HCT116 (cell line): ENCODE results near the gene FOXS1. TPM values are rescaled to one million over a fixed set of nuclear protein-coding genes. Genes with fewer than 3 reads are reported as not detected.

Experiments used
- ATAC-seq: fragments of 200-7000 bp; cut with Tn5 transposase; 2 replicates; pipeline ENCODE4 v1.9.1; 2020; ENCODE audit warnings: mild to moderate bottlenecking, moderate library complexity
- BruUV-seq: library from RNA; stranded (reverse); fragments of 400-500 nt; replicated peaks from 2 replicates; lab custom pipeline; 2021; lab: Mats Ljungman, UMichigan
- CTCF ChIA-PET: fragments of 300-600 bp; sonication (Branson Sonifier 250); formaldehyde crosslinking; loops from one replicate; lab custom pipeline; 2021; ENCODE audit warnings: antibody characterized with exemption; lab: Charles Lee
- POLR2A ChIA-PET: fragments of 300-600, 350-600 bp; sonication (Branson Sonifier 250); formaldehyde crosslinking; loops from one replicate; lab custom pipeline; 2021; ENCODE audit warnings: antibody characterized with exemption; lab: Charles Lee
- RAD21 ChIA-PET, 2 experiments: fragments of 300-600 bp; sonication (Branson Sonifier 250); formaldehyde crosslinking; loops; one replicate each; lab custom pipeline; 2023; ENCODE audit warnings: low total read pairs in 2 of 2; ENCODE audit not compliant: uncharacterized antibody in 2 of 2, unreplicated experiment in 2 of 2, low non-redundant PET in 1 of 2; lab: Charles Lee
- DNase-seq: peaks from one replicate; pipeline ENCODE4 v3.0.0-alpha.2; 2010; ENCODE audit warnings: low read depth, low spot score
- H2AFZ ChIP-seq: fragments of 200-600 bp; shearing (Covaris generic), sonication (generic); 2 replicates; pipeline ENCODE4 v1.6.1; 2017; ENCODE audit warnings: low read depth, mixed run types, mixed read lengths, antibody characterized with exemption, low read length; ENCODE audit not compliant: poor library complexity, severe bottlenecking
- H3K27ac ChIP-seq: 2 replicates; pipeline ENCODE4 v1.5.1; 2012; ENCODE audit warnings: low read depth, low read length
- H3K27me3 ChIP-seq: fragments of 200-600 bp; sonication (generic); 2 replicates; pipeline ENCODE4 v1.6.1; 2016; ENCODE audit warnings: mixed run types, low read length, mixed read lengths; ENCODE audit not compliant: insufficient read depth
- H3K36me3 ChIP-seq, 2 experiments: fragments of 200-500 bp in 1 of 2; fragments of 200-600 bp in 1 of 2; sonication (Bioruptor generic) in 1 of 2; sonication (generic) in 1 of 2; 2 replicates each; pipeline versions ENCODE4 v1.5.1 to v1.6.1; 2014 to 2016; ENCODE audit warnings: low read length in 2 of 2, inconsistent platforms in 1 of 2, mixed read lengths in 1 of 2, mixed run types in 1 of 2; ENCODE audit not compliant: insufficient read depth in 2 of 2, control insufficient read depth in 1 of 2
- H3K4me1 ChIP-seq, 2 experiments: fragments of 200-600 bp in 1 of 2; sonication (generic) in 1 of 2; 2 replicates each; pipeline versions ENCODE4 v1.5.1 to v1.6.1; 2012 to 2017; ENCODE audit warnings: low read length in 2 of 2, inconsistent platforms in 1 of 2, mild to moderate bottlenecking in 1 of 2, mixed read lengths in 1 of 2, mixed run types in 1 of 2, moderate library complexity in 1 of 2; ENCODE audit not compliant: insufficient read depth in 2 of 2, control insufficient read depth in 1 of 2
- H3K4me2 ChIP-seq: fragments of 200-600 bp; sonication (generic); 2 replicates; pipeline ENCODE4 v1.6.1; 2017; ENCODE audit warnings: mixed run types, low read length, mixed read lengths
- H3K4me3 ChIP-seq, 2 experiments: fragments of 200-600 bp in 1 of 2; sonication (generic) in 1 of 2; replicated peaks in 1 of 2; 2 replicates each; pipeline ENCODE4 v1.5.1; 2011 to 2016; ENCODE audit warnings: low read length in 2 of 2, control low read depth in 1 of 2, low read depth in 1 of 2, mild to moderate bottlenecking in 1 of 2, mixed read lengths in 1 of 2, mixed run types in 1 of 2
- H3K79me2 ChIP-seq: fragments of 200-600 bp; sonication (generic); 2 replicates; pipeline ENCODE4 v1.6.1; 2017; ENCODE audit warnings: mild to moderate bottlenecking, mixed run types, low read length, moderate library complexity, mixed read lengths; ENCODE audit not compliant: insufficient read depth
- H3K9ac ChIP-seq: fragments of 200-600 bp; sonication (generic); 2 replicates; pipeline ENCODE4 v1.6.1; 2016; ENCODE audit warnings: low read length, mixed read lengths
- H3K9me2 ChIP-seq: fragments of 200-600 bp; sonication (generic), shearing (Covaris generic); 2 replicates; pipeline ENCODE4 v1.6.1; 2017; ENCODE audit warnings: mixed run types, mild to moderate bottlenecking, moderate library complexity; ENCODE audit not compliant: insufficient read depth
- H3K9me3 ChIP-seq, 2 experiments: fragments of 200-500 bp in 1 of 2; fragments of 200-600 bp in 1 of 2; sonication (Bioruptor generic) in 1 of 2; sonication (generic) in 1 of 2; 2 replicates each; pipeline ENCODE4 v1.6.1; 2014 to 2017; ENCODE audit warnings: low read length in 2 of 2, mixed read lengths in 2 of 2, inconsistent platforms in 1 of 2, low read depth in 1 of 2, mild to moderate bottlenecking in 1 of 2, mixed run types in 1 of 2, moderate library complexity in 1 of 2; ENCODE audit not compliant: control insufficient read depth in 1 of 2, insufficient read depth in 1 of 2
- H4K20me1 ChIP-seq: fragments of 200-600 bp; sonication (generic), shearing (Covaris generic); 2 replicates; pipeline ENCODE4 v1.6.1; 2017; ENCODE audit warnings: mixed run types, mild to moderate bottlenecking, moderate library complexity; ENCODE audit not compliant: insufficient read depth
- CTCF ChIP-seq, 3 experiments: fragments of 200-600 bp in 1 of 3; sonication (generic) in 1 of 3; IDR thresholded peaks in 2 of 3; conservative IDR thresholded peaks in 1 of 3; 2 replicates each; pipeline ENCODE4 v1.5.1; 2012 to 2017; ENCODE audit warnings: low read depth in 2 of 3, low read length in 2 of 3, antibody characterized with exemption in 1 of 3, borderline replicate concordance in 1 of 3, control low read depth in 1 of 3, mild to moderate bottlenecking in 1 of 3, mixed read lengths in 1 of 3, mixed run types in 1 of 3, moderate library complexity in 1 of 3; ENCODE audit not compliant: insufficient read depth in 1 of 3
- FOSL1 ChIP-seq: IDR thresholded peaks from 2 replicates; pipeline ENCODE4 v1.6.1; 2012; ENCODE audit warnings: low read depth
- JUND ChIP-seq: IDR thresholded peaks from 2 replicates; pipeline ENCODE4 v1.6.1; 2012
- intact Hi-C: fragments of 100-400 bp; cut with micrococcal nuclease; formaldehyde crosslinking; loops from 2 replicates; pipeline ENCODE4 v1.10.0; 2022
- total RNA-seq: library from RNA; stranded (reverse); gene quantifications from one replicate; pipeline ENCODE4 v1.2.1, GENCODE V29; 2021; ENCODE audit not compliant: unreplicated experiment

FOXS1 gene
- total RNA-seq, 1 experiment from 2014 or later: not detected

GRCh38 chr20:31868853-31869672, 23.7 kb upstream of the FOXS1 start:
- no peak overlapping the region for H3K4me2 ChIP-seq
- no peak for DNase-seq
- no TSS peak for BruUV-seq

GRCh38 chr20:31866221-31866620, 20.8 kb upstream of the FOXS1 start:
- TF ChIP-seq FOSL1: no peak
- Histone ChIP-seq H3K9me2 (no peaks in the 10 kb centered on the region), H3K4me3 (no peak overlapping the region), H3K9ac (no peak overlapping the region), H3K4me2 (no peak overlapping the region), H3K4me1 (peaks cover 6 to 7% of the 10 kb centered on the region in 2 experiments; a peak in 3 of 4 replicates), H3K36me3 (no peaks in the 10 kb centered on the region), H3K79me2 (no peaks in the 10 kb centered on the region), H3K27me3 (no peaks in the 10 kb centered on the region), H4K20me1 (no peaks in the 10 kb centered on the region), H2AFZ (no peak overlapping the region), H3K9me3 (no peaks in the 10 kb centered on the region), H3K27ac (no peak overlapping the region)
- intact Hi-C loops: no loop called here
- CTCF ChIA-PET: no interaction called here
- ATAC-seq (no peak), DNase-seq (no peak)
- no TSS peak for BruUV-seq
- RAD21 ChIA-PET: no interaction called here
- POLR2A ChIA-PET: no interaction called here

More at GRCh38 chr20:31868853-31869672, 23.7 kb upstream of the FOXS1 start:
- Histone ChIP-seq H3K27me3 (no peaks in the 10 kb centered on the region), H3K36me3 (no peaks in the 10 kb centered on the region), H3K9me3 (no peaks in the 10 kb centered on the region), H3K4me1 (no peaks in the 10 kb centered on the region), H3K79me2 (no peaks in the 10 kb centered on the region), H2AFZ (no peak overlapping the region), H3K9me2 (no peaks in the 10 kb centered on the region), H3K27ac (no peak overlapping the region), H3K9ac (no peak overlapping the region), H4K20me1 (no peaks in the 10 kb centered on the region), H3K4me3 (no peak overlapping the region)
- intact Hi-C loops: no loop called here
- RAD21 ChIA-PET: no interaction called here
- POLR2A ChIA-PET: no interaction called here
- CTCF ChIA-PET: no interaction called here
- TF ChIP-seq JUND (no peak), CTCF (IDR thresholded peaks at IDR 0.05 in 2 of 3, conservative IDR thresholded peaks at IDR 0.05 in 1 of 3; ENCODE audit: borderline replicate concordance in 1 of 3, insufficient read depth in 1 of 3, low read depth in 2 of 3, low read length in 2 of 3) (no peak)
- ATAC-seq: no peak
